ENCODE measurements around the gene SPEN. TPM values are rescaled to one million over a fixed set of nuclear protein-coding genes. Genes with fewer than 3 reads are reported as not detected.

Gene SPEN
- total and polyA plus RNA-seq, 2 experiments from 2014 or later: 24.3 to 25.9 TPM

GRCh38 chr1:15952317-15953258 lies 105.1 kb downstream of the SPEN start:
- no peak for TF ChIP-seq EZH2 (IDR thresholded peaks at IDR 0.05; ENCODE audit: borderline replicate concordance)
- TF ChIP-seq CTCF (IDR thresholded peaks at IDR 0.05; ENCODE audit: poor library complexity): no peak
- TF ChIP-seq EZH2phosphoT487 (IDR thresholded peaks at IDR 0.05; ENCODE audit: low read depth, severe bottlenecking, unreplicated experiment): no peak
- DNase-seq (ENCODE audit: low spot score): peak; percentile 40
- H3K36me3 ChIP-seq (replicated peaks; ENCODE audit: insufficient read depth, low read depth): no peaks in the 10 kb centered on the region
- H3K27me3 ChIP-seq: no peaks in the 10 kb centered on the region
- H3K9me3 ChIP-seq (ENCODE audit: low read depth): no peaks in the 10 kb centered on the region
- H3K4me1 ChIP-seq (ENCODE audit: insufficient read depth): peaks cover 29% of the 10 kb centered on the region
- no peak overlapping the region for H2AFZ ChIP-seq
- H3K27ac ChIP-seq: peak overlapping the region; percentile 95
- no peaks in the 10 kb centered on the region for H4K20me1 ChIP-seq (ENCODE audit: insufficient read depth, poor library complexity, severe bottlenecking)
- WGBS (ENCODE audit: low lambda C conversion rate, missing lambda C conversion rate): 86% methylated on average over 27 of the region's 27 CpGs
- no peak overlapping the region for H3K4me3 ChIP-seq
- no peak overlapping the region for H3K4me2 ChIP-seq
- H3K79me2 ChIP-seq: peaks cover 76% of the 10 kb centered on the region
- H3K9me2 ChIP-seq (replicated peaks; ENCODE audit: insufficient read depth): no peaks in the 10 kb centered on the region

GRCh38 chr1:15953294-15953771 lies 105.8 kb downstream of the SPEN start:
- WGBS (ENCODE audit: low lambda C conversion rate, missing lambda C conversion rate): 94% methylated on average over 11 of the region's 11 CpGs
- H3K9me3 ChIP-seq (ENCODE audit: low read depth): no peaks in the 10 kb centered on the region
- DNase-seq (ENCODE audit: low spot score): no peak
- TF ChIP-seq CTCF (IDR thresholded peaks at IDR 0.05; ENCODE audit: poor library complexity): no peak
- no peak for TF ChIP-seq EZH2phosphoT487 (IDR thresholded peaks at IDR 0.05; ENCODE audit: low read depth, severe bottlenecking, unreplicated experiment)
- no peak for TF ChIP-seq EZH2 (IDR thresholded peaks at IDR 0.05; ENCODE audit: borderline replicate concordance)
- H3K27ac ChIP-seq: peak overlapping the region; percentile 95
- H3K4me2 ChIP-seq: no peak overlapping the region
- H3K9me2 ChIP-seq (replicated peaks; ENCODE audit: insufficient read depth): no peaks in the 10 kb centered on the region
- H4K20me1 ChIP-seq (ENCODE audit: insufficient read depth, poor library complexity, severe bottlenecking): no peaks in the 10 kb centered on the region
- no peak overlapping the region for H2AFZ ChIP-seq
- H3K4me3 ChIP-seq: no peak overlapping the region
- H3K36me3 ChIP-seq (replicated peaks; ENCODE audit: insufficient read depth, low read depth): no peaks in the 10 kb centered on the region
- peaks cover 29% of the 10 kb centered on the region for H3K4me1 ChIP-seq (ENCODE audit: insufficient read depth)
- no peaks in the 10 kb centered on the region for H3K27me3 ChIP-seq
- H3K79me2 ChIP-seq: peaks cover 74% of the 10 kb centered on the region

GRCh38 chr1:15953791-15954241 lies 106.3 kb downstream of the SPEN start:
- Histone ChIP-seq H3K27ac (no peak overlapping the region), H3K9me3 (ENCODE audit: low read depth) (no peaks in the 10 kb centered on the region), H3K79me2 (peaks cover 73% of the 10 kb centered on the region), H2AFZ (no peak overlapping the region), H3K4me3 (no peak overlapping the region), H3K4me1 (ENCODE audit: insufficient read depth) (peaks cover 29% of the 10 kb centered on the region), H4K20me1 (ENCODE audit: insufficient read depth, poor library complexity, severe bottlenecking) (peaks cover 4% of the 10 kb centered on the region), H3K4me2 (no peak overlapping the region), H3K36me3 (replicated peaks; ENCODE audit: insufficient read depth, low read depth) (no peaks in the 10 kb centered on the region), H3K27me3 (no peaks in the 10 kb centered on the region), H3K9me2 (replicated peaks; ENCODE audit: insufficient read depth) (no peaks in the 10 kb centered on the region)
- no peak for DNase-seq (ENCODE audit: low spot score)
- WGBS (ENCODE audit: low lambda C conversion rate, missing lambda C conversion rate): 89% methylated on average over 1 of the region's 1 CpG
- TF ChIP-seq CTCF (IDR thresholded peaks at IDR 0.05; ENCODE audit: poor library complexity) (no peak), EZH2phosphoT487 (IDR thresholded peaks at IDR 0.05; ENCODE audit: low read depth, severe bottlenecking, unreplicated experiment) (no peak), EZH2 (IDR thresholded peaks at IDR 0.05; ENCODE audit: borderline replicate concordance) (no peak)
